ENCODE results near the gene PSPH.

GRCh38 chr7:56019501-56019900, 31.7 kb downstream of the PSPH start:
- TF ChIP-seq, protein P1, sequence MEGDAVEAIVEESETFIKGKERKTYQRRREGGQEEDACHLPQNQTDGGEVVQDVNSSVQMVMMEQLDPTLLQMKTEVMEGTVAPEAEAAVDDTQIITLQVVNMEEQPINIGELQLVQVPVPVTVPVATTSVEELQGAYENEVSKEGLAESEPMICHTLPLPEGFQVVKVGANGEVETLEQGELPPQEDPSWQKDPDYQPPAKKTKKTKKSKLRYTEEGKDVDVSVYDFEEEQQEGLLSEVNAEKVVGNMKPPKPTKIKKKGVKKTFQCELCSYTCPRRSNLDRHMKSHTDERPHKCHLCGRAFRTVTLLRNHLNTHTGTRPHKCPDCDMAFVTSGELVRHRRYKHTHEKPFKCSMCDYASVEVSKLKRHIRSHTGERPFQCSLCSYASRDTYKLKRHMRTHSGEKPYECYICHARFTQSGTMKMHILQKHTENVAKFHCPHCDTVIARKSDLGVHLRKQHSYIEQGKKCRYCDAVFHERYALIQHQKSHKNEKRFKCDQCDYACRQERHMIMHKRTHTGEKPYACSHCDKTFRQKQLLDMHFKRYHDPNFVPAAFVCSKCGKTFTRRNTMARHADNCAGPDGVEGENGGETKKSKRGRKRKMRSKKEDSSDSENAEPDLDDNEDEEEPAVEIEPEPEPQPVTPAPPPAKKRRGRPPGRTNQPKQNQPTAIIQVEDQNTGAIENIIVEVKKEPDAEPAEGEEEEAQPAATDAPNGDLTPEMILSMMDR (IDR thresholded peaks at IDR 0.05; ENCODE audit: low read depth, low read length): no peak
- no peak for TF ChIP-seq POLR2A (IDR thresholded peaks at IDR 0.05; ENCODE audit: extremely low read depth, insufficient read length)
- no peak for TF ChIP-seq MYC (IDR thresholded peaks at IDR 0.05; ENCODE audit: low read depth, low read length)
- TF ChIP-seq, protein P2, sequence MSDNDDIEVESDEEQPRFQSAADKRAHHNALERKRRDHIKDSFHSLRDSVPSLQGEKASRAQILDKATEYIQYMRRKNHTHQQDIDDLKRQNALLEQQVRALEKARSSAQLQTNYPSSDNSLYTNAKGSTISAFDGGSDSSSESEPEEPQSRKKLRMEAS (IDR thresholded peaks at IDR 0.05; ENCODE audit: low read depth, low read length): no peak
